Activated CD8-positive, alpha-beta memory T cell treated with anti-CD3 and anti-CD28 coated beads, Interleukin-2, amount 50 U/mL, for 4 hours (primary cell): ENCODE measurements around the gene MDN1.
"Not testable (repeated sequence)": the region's sequence is repeated elsewhere in the genome, so short reads cannot be mapped to it uniquely, and the experiment has no call there.

Experiments
- DNase-seq: peaks from one replicate; pipeline ENCODE4 v3.0.0-alpha.2; 2020

Gene MDN1

GRCh38 chr6:89817481-89817880, 2.1 kb downstream of the MDN1 start:
- DNase-seq, result no peak

DNA sequence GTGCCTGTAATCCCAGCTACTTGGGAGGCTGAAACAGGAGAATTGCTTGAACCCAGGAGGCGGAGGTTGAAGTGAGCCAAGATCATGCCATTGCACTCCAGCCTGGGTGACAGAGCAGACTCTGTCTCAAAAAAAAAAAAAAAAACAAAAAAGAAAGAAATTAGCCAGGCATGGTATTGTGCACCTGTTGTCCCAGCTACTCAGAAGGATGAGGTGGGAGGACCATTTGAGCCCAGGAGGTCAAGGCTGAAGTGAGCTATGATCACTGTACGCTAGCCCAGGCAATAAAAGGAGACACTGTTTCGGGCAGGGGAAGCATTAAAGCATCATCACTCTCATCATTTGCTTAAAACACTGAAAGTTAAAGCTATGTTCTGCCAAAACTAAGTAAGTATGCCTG, 6.2 kb downstream of the MDN1 start:
- not testable (repeated sequence) for DNase-seq

GRCh38 chr6:89807581-89807980, 12.0 kb downstream of the MDN1 start:
- no peak for DNase-seq

DNA sequence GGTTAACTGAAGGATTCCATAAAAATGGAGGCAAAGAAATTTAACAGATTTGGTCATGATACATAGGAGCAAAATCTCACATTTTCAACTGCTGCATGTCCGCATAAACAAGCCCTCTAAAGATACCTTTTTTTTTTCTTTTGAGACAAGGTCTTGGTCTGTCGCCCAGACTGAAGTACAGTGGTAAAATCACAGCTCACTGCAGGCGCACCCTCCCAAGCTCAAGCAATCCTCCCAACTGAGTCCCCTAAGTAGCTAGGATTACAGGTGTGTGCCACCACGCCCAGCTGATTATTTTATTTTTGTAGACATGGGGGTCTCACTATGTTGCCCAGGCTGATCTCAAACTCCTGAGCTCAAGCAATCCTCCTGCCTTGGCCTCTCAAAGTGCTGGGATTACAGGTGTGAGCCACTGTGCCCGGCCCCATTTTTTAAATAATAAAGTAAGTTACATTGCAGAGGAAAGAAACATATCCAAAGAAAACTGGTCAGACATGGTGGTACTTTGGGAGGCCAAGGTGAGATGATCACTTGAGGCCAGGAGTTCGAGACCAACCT, 13.7 kb downstream of the MDN1 start:
- no peak for DNase-seq

DNA sequence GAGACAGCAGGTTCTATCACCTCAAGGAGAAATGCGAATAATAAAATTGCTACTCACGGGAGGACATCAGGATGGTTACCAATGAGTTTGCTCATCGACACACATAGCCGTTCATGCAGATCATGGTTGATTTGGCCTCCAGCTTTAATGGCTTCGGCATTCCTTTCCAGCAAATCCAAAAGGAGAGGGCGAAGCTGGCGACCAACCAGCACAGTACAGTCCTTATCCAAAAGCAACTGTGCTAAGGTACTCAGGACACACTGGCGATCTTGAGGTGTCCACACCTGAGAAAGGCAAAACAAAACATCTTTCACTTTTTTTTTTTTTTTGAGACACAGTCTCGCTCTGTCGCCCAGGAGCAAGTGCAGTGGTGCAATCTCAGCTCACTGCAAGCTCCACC, 16.3 kb downstream of the MDN1 start:
- no peak for DNase-seq

DNA sequence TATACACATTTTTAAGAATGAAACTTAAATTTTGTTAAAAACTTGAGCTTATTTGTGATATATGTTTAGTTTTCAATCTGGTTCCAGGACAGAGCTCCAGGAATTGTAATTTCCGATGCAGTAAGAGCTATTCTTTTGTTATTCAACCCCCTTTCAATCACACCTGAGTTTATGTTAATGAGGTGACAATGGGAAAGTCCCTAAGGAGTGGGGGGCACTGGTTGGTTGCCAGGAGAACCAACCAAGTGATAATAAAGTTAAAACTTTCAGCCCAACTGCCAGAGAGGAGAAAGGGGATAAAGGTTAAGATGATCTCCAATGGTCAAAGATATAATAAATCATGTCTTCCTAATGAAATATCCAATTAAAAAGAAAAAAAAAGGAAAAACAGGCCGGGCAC, 19.8 kb downstream of the MDN1 start:
- DNase-seq, result no peak

- DNase-seq, result no peak
Measured at GRCh38 chr6:89799096-89799495, 20.5 kb downstream of the MDN1 start.

DNA sequence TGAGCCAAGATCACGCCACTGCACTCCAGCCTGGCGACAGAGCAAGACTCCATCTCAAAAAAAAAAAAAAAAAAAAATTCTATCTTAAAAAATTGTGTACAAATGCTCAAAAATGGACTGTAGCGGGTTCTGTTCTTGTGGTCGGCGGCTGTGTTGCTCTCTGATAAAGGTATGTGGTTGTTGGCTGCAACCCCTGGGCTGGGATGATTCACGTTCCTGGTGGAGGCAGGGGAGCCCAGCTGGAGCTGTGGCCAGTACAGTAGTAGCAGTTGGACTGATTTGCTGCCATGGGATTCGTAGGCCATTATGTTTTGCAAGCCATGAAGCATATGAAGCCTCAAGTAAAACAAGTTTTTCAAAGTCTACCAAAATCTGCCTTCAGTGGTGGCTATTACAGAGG, 22.3 kb downstream of the MDN1 start:
- DNase-seq, result no peak

GRCh38 chr6:89794324-89794723, 25.3 kb downstream of the MDN1 start:
- DNase-seq, result no peak

- no peak for DNase-seq
Measured at GRCh38 chr6:89793586-89793985, 26.0 kb downstream of the MDN1 start.

DNA sequence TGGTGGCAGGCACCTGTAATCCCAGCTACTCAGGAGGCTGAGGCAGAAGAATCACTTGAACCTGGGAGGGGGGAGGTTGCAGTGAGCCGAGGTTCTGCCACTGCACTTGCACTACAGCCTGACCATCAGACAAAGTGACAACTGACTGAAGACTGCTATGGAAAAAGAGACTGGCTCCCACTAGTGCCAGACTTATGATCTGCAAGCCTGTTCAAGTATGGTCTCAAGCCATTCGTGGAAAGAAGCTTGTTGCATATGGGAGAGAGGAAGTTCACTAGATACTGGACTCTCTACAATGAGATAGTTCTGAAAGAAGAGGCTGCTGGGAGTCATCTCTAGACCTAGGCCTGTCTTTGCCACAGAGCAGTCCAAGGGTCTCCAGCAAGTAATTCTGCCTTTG, 26.7 kb downstream of the MDN1 start:
- no peak for DNase-seq

DNA sequence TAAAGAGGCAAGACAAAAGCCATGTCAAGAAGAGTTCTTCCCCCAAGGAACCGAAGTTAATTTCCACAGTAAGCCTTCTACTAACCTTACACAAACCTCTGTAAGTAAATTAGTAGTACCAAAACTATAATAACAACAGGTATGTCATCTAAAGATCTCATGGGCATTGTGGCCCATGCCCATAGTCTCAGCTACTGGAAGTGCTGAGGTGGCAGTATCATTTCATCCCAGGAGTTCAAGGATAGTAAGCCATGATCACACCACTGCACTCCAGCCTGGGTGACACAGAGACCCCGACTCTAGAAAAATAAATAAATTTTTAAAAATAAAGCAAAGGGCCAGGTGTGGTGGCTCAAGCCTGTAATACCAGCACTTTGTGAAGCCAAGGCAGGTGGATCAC, 29.2 kb downstream of the MDN1 start:
- DNase-seq, result no peak

- DNase-seq, result no peak
Measured at GRCh38 chr6:89789980-89790379, 29.6 kb downstream of the MDN1 start.

GRCh38 chr6:89787660-89788328, 31.8 kb downstream of the MDN1 start:
- DNase-seq, result no peak

- no peak for DNase-seq
Measured at GRCh38 chr6:89786970-89787369, 32.6 kb downstream of the MDN1 start.

GRCh38 chr6:89784838-89785237, 34.8 kb downstream of the MDN1 start:
- DNase-seq, result no peak

- not testable (repeated sequence) for DNase-seq
Measured at GRCh38 chr6:89783293-89783692, 36.3 kb downstream of the MDN1 start.

GRCh38 chr6:89782222-89782621, 37.4 kb downstream of the MDN1 start:
- DNase-seq, result no peak

DNA sequence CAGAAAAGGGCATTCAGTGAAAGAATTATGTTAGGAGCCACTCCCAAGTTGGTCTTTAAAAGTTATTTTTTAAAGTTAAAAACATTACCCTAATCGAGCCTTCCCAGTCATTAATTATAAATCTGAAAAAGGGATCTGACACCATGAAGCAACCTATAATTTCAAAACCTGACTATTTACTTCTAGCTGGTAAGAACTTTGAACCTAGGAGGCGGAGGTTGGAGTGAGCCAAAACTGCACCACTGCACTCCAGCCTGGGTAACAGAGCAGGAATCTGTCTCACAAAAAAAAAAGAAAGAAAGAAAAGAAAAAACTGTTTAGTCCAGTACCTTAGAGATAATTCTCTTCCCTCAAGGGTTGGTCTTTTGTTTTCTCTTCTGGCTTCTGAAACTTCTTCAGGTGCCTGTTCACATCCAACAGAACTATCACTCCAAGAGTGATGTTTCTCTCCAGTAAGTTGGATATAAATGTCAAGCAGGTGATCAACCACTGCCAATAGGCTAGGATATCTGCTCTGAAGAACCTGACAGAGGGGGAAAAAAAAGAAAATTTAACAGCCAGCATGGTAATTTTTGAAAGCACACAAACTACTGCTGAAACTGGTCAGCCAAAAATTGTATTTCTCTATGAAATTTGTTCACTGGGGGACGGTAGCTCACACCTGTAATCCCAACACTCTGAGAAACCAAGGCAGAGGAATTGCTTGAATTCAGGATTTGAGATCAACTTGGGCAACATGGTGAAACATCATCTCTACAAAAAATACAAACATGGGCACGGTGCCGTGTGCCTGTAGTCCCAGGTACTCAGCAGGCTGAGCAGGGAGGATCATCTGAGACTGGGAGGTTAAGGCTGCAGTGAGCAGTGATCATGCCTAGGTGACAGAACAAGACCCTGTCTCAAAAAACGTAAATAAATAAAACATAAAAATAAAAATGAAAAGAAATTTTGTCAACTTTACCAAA, 38.2 kb downstream of the MDN1 start:
- DNase-seq, result no peak

GRCh38 chr6:89777455-89777854, 42.1 kb downstream of the MDN1 start:
- no peak for DNase-seq

DNA sequence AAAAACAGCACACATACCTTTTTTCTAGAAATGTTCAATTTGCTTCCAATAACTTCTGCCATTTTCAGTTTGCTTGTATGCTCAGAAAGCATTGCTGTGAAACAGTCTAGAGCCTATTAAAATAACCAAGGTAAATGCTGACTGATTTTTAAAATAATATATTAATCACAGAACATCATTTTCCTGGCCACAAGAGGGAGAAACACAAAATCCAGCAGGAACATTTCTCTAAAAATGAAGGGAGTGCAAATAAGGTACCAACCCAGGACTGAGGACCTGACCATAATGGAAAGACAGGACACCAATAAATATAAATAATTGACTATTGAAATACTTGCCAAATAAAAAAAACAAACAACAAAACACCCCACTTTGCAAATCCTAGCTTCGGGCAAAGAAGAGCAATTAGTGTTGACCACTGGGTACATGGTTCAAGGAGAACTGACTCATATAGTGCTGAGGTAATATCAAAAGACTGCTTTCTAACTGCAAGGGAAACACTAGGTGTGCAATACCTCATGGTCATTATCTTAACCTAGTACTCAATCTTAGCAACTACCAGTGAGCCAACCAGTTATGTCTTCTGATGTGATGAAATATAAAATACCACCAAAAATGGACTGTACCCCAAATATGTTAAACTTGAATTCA, 42.9 kb downstream of the MDN1 start:
- DNase-seq, result no peak

GRCh38 chr6:89775150-89775549, 44.4 kb downstream of the MDN1 start:
- DNase-seq, result no peak

GRCh38 chr6:89769572-89769971, 50.0 kb downstream of the MDN1 start:
- no peak for DNase-seq
